C4-2B (cell line): ENCODE results near the gene LIN7C.

ENCODE experiments used
- H3K27ac ChIP-seq: fragments of 450-650 bp; 2 replicates; pipeline ENCODE4 v1.5.1; 2017
- CTCF ChIP-seq: fragments of 450-650 bp; conservative IDR thresholded peaks from 2 replicates; pipeline ENCODE4 v1.5.1; 2017; ENCODE audit warnings: mild to moderate bottlenecking
- ZFX ChIP-seq: fragments of 450-650 bp; IDR thresholded peaks from 2 replicates; pipeline ENCODE4 v1.6.1; 2017

The LIN7C gene

GRCh38 chr11:27506200-27507182 is at the start of gene LIN7C:
TSS of gene LIN7C (minus strand) at chr11:27506769. CDS start at chr11:27506752, 17 bp downstream.
- TF ChIP-seq ZFX (no peak), CTCF (no peak)

GRCh38 chr11:27555264-27555663 is 48.7 kb upstream of the LIN7C start:
- TF ChIP-seq ZFX = no peak
- no peak for TF ChIP-seq CTCF

More at GRCh38 chr11:27506200-27507182, at the start of gene LIN7C:
- H3K27ac ChIP-seq = peak within 1 kb of the TSS; percentile 86

GRCh38 chr11:27553186-27553585 is 46.6 kb upstream of the LIN7C start:
- H3K27ac ChIP-seq = no peak overlapping the region

More at GRCh38 chr11:27555264-27555663, 48.7 kb upstream of the LIN7C start:
- no peak overlapping the region for H3K27ac ChIP-seq

GRCh38 chr11:27552341-27552740 is 45.8 kb upstream of the LIN7C start:
- TF ChIP-seq CTCF (no peak), ZFX (no peak)
- H3K27ac ChIP-seq = no peak overlapping the region

More at GRCh38 chr11:27553186-27553585, 46.6 kb upstream of the LIN7C start:
- TF ChIP-seq CTCF (no peak), ZFX (no peak)

- no peak overlapping the region for H3K27ac ChIP-seq
- no peak for TF ChIP-seq CTCF
- TF ChIP-seq ZFX = no peak
These were observed 44.6 kb upstream of the LIN7C start for GRCh38 chr11:27551127-27551526.

- TF ChIP-seq ZFX (no peak), CTCF (no peak)
These were observed 39.4 kb upstream of the LIN7C start for GRCh38 chr11:27545946-27546345.

GRCh38 chr11:27545035-27545434 is 38.5 kb upstream of the LIN7C start:
- H3K27ac ChIP-seq = no peak overlapping the region
- TF ChIP-seq CTCF (no peak), ZFX (no peak)

More at GRCh38 chr11:27545946-27546345, 39.4 kb upstream of the LIN7C start:
- H3K27ac ChIP-seq = no peak overlapping the region
